HG02678 (cell line): ENCODE results near the gene DLX4.

Experiments
- ATAC-seq: cut with Tn5 transposase; IDR thresholded peaks from one replicate; pipeline ENCODE4 v1.9.1; 2021; ENCODE audit warnings: mild to moderate bottlenecking, moderate library complexity; ENCODE audit not compliant: unreplicated experiment

Gene DLX4

DNA sequence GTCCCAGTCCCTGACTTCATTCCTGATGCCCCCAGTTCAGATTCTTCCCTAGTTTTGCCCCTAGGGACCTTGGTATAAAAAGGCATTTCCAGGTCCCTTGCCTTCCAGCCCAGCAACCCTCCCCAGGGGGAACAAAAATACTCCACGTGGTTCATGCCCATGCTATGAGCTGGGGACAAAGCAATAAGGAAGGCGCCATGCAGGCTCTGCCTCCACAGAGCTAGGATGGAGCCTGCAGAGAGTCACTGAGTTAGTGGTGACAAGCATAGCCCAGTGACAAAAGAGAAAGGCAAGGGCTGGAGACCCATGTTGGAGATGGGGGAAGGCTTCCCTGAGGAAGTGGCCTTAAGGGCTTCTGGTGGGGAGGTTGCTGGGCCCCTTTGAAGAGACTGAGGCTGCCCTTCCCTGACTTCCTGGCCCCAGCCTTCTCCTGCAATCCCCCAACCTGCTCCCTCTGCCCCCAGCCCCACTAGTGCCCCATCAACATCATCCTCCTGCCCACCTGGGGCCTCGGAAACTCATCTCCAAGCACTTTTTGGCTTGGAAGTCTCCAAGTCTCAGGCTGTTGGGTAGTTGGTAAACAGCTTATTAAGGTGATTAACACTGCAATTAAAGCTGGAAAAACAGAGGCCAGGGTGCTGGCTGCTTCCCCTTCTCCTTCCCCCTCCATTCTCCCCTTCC lies 16.5 kb downstream of the DLX4 start:
- ATAC-seq, result no peak

DNA sequence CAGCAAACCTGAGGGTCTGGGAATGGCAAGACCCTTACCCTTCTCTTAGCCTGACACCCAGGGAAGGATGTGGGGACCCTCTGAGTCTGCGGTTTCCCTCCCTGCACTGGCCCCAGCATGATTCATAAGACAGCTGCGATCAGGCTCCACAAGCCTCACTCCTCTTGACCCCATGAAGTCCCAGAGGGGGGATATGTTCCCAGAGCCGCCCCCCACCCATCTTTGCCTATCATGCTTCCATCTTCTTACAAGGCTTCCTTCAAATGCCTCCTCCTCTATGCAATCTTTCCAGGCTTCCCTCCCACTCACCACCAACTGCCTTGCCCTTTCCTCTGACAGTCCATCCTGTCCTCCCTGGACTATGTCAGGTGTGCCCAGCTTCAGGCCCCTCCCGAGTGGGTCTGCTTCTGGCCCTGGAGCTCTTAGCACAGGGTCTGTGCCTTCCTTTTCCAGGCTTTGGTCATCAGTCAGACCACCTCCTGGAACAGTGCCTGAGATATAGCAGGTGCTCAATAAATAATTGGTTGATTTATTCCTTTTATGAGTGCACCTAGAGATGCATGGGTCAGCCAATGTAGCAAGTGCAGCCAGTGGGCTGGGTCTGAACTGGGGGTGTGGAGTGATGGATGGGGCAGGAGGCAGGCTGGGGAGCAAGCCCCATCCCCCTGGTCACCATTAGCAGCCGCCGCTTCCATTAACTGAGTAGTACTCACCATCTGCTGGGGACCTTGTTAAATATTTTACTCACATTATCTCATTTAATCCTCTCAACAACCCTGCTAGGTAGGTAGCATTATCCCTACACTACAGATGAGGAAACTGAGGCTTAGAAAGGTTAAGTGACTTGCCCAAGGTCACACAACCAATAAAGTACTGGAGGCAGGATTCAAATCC lies 17.7 kb downstream of the DLX4 start:
- no peak for ATAC-seq

DNA sequence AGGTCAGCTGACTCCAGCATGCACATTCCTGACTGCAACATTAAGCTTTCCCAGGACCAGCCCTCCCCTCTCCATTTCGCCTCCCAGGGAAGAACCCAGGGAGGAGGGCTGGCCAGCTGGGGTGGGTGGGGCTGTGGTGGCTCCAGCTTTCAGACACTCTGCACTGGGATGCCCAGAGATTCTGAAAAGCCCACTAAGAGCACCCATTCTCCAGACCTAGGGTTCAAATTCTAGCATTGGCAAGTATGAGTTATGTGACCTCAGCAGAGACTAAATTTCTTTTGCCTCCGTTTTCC lies 18.2 kb downstream of the DLX4 start:
- no peak for ATAC-seq

DNA sequence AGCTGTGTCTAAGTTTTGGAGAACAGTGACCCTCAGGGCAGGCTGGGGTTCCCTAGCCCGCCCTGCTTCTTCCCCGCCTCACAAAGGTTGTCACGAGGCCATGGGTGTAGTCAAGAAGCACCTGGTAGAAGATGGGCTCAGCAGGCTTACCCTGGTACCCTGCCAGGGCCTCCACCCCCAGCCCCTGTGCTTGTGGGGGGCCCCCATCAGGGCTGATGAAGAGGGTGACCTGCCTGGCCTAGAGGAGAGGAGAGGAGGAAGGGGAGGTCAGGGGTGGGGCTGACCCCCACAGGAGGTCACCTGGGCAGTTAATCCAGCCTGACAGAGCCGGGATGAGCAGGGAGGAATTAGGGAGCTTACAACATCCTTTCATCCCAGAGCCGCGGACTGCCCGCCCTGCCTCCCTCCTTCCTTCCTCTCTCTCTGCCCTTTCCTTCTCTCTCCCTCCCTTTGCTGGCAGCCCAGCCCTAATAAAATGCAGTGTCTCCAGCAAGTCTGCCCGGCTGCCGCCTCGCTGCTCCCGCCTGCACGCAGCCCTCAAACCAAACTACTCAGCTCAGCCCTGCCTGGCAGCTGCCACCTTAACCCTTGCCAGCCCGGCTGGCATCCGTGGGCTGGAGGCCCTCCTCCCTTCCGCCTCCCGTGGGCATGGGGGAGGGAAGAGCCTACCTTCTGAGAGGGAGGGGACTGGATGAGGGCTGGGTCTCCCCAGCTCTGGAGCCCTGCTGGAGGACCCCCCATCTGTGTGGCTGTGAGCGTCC lies 18.9 kb downstream of the DLX4 start:
- ATAC-seq, result no peak

DNA sequence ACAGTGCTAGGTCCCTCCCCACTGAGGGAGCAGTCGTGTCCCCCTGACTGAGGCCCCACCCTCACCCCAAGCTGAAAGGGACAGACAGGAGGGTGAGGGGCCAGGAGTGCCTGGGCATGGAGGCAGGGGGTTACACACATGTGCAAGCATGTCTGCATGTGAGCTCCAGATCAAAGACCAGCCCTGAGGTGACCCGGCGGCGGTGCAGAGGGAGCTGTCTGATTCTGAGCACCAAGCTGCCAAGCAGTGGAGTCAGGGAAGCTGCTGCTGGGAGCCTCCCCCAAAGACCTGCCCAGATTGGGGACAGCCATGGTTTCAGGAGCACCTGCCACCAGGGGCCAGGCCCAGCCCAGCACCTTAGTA lies 20.5 kb downstream of the DLX4 start:
- no peak for ATAC-seq

DNA sequence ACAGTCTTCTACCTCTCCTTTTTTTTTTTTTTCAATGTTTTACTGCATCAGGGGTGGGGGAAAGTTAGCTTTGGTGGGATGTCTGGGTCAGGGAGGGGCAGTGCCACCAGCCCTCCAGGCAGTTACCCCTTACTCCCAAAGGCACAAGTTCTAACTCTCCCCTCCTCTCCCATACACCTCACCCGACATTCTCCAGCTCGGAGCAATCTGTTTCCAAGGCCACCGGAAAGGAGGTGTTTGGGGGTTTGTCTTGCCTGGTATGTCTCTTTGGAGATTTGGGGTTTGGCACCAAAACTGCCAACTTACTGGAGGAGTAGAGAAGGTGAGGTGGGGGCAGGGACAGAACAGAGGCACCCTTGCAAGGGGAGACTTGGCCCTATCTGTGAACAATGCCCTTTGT lies 21.3 kb downstream of the DLX4 start:
- ATAC-seq, result no peak

DNA sequence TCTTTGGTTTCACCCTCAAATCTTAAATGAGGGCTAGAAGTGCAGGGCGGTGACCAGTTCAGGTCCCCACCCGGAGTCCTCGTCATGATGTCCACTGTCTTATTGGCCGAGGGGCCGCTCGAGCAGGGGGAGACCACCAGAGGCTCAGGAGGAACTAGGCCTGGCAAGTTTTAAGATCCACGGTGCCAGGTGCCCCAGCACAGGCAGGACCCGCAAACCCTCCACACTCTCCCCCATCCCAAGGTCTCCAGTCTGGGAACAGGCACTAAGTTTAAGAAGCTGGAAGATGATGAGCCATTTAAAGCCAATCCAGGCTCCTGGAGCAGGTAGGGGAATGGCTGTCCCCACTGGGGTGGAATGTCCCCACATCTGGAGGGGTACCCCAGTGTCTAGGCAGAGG lies 21.9 kb downstream of the DLX4 start:
- ATAC-seq, result no peak

DNA sequence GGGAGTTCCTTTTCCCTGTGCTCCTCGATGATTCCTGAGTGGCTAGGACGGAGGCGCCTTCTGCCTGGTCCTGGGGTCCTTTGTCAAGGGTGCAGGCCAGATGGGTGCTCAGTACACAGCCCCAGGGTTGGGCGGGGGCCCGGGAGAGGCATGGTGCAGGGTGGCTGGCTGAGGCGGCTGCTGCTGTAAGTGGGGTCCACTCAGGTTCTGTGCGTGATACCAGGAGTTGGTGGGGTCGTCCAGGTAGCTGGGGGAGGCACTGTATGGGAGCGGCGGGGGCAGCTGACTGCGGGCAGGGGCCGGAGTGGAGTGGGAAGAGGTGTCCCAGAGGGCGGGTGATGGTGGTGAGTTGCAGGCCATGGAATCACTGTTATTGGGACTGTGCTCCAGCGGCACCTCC lies 22.4 kb downstream of the DLX4 start:
- ATAC-seq, result no peak

DNA sequence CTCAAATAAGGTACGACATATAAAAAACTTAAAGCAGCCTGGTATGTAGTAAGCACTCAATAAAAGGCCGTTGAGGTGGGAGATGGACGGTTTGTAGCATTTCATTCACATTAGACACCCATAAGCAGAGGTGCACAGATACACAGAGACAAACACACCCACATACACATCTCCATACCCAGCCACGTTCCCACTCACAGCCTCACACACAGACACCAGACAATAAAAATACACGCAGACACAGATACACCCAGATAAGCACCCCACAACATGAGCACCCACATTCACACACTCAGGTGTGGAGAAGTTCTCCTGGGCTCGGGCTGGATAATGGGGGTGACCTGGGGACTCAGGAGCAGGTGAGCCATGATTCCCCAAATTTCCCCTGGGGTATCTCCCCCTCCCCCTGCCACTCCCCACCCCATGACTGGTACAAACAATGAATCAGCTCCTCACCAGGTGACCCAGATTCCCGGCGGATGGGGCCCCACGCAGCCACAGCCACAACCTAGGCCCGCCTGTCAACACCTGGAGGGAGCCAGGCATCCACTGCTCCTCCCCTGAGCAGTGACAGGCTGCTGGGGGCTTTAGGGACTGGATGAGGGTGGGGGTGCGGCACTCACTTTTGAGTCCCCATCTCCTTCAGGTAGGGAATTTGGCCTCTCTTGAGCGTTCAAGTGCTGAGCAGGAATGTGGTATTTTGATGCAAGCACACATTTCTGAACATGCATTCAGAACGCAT lies 23.4 kb downstream of the DLX4 start:
- no peak for ATAC-seq

DNA sequence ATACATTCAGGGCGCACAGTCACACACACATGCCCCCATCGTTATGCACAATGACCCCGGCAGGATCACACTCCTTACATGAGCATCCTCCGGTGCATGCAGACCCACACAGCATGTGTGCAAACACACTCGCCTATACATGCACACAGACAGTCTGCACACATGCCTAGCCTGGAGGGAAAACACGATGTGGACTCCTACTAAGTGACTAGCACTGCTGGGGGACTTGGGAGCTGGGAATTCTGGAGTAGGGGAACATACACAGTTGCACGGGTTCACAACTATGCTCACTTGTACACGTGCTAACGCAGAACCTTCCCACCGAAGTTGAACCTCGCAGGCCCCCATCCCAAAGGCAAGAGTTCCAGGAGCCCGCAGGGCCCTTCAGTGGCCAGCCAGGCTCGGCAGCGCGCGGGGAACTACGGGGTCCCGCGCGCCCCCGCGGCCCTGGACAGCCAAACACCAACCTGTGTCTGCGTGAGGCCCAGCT lies 24.0 kb downstream of the DLX4 start:
- ATAC-seq, result no peak

DNA sequence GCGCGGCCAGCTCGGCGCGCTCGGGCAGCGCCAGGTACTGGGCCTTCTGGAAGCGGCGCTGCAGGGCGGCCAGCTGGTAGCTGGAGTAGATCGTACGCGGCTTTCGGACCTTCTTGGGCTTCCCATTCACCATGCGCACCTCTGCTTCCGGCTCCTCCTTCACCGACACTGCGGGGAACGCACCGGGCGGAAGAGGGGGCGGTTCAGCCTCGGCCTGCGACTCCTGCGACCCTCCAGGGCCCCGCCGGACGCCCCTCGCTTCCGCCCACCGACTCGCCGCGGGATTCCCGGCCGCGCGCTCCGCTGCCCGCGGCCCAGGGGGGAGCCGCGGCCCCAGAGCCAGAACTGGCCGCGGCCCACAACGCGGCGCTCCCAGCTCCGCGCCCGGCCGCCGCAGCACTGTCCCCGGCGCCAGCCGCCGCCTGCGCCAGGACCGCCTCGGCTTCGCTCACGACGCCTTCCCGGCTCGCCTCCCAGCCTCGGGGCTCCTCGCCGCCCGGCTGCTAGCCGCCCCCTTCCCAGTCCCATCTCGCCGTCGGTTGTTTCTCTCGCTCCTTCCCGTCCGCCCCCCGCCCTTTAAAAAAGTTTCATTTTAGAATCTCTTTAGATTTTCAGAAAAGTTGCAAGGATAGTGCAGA lies 24.6 kb downstream of the DLX4 start:
- ATAC-seq, result no peak

DNA sequence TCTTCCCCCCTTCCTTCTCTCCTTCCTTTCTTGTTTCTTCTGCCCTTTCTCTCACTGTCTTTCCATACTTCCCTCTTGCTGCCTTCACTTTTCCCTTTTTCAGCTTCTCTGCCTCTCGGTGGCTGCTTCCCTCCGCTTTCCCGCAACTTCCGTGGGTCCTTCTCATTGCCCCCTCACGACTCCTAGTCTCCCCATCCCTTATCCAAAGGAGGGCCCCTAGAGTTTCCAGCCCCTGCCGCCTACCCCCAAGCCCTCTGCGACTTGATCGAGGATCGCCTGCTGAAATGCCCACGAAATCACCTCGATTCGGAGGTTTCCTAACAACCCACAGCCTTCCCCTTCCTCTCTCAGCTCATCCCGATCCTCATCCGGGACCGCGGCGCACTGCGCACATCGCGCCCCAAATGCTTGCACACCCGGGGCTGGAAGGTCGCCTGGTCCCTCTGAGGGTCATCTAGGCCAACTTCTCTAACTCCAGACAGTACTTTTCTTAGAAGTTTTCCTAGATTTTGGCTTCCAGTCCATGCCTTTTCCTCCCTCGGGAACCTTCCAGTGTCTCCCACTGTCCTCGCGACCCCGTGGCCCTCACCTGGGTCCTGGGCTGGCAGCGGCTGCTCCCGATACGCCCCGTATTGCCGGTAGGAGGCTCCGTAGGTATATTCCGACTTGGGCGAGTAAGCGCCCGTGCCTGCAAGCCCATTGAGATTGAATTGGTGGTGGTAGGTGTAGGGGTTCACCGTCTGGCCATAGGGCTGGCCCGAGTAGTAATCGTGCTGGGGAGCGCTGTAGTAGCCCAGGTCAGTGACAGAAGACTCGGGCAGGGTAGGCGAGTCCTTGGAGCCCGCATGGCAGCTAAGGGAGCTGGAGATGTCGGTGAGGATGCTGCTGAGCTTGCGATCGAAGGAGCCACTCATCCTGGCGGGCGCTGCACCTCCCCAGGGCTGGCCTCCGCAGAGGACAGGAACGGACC lies 25.4 kb downstream of the DLX4 start:
- ATAC-seq, result no peak

DNA sequence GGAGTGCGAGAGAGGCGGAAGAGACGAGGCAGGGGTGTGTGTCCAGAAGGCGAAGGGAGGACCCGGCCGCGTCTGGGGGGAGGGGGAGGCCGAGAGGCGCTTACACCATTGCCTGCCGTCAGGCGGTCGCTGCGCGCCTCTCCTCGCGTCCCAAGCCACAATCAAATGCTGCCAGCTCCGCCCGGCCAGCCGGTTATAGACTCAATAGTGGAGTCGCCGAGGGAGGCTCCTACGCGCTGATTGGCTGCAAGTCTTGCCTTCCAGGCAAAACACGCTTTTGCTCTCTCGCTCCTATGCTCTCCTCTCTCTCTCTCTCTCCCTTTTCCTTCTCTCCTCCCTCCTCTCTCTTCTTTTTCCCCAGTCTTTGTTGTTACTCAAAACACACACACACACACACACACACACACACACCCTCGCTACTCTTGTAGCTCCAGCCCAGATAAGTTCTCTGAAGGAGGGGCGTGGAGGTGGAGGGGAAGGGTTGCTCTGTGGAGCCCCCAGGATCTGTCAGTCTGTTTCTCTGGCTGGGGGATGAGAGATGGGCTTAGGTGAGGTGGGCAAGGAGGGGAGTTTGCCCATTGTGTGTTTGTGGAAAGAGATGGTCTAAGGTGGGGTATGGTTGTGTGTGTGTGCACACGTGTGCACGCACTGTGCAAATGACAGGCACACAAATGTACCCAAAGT lies 26.2 kb downstream of the DLX4 start, which contains the start of gene DLX3:
Gene DLX3 (minus strand): TSS at position 170 of the 684 bp plus-strand sequence. CDS start 226 bp downstream, outside the sequence.
- ATAC-seq, result no peak

DNA sequence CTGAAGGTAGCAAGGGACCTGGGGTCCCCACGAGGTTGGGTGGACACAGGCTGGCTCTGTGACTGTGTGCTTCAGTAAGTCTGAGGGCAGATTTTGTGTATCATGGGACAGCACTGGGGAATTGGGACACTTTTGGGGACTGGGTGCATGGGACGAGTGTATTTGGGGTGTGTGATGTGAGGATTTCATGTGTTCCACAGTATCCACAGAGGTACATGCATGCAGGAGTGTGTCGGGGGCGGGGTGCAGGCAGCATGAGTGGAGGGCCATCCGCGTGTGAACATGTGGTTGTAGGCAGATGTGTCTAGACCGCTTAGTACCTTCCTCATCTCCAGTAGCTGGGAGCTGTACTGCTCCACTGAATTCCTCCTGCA lies 27.1 kb downstream of the DLX4 start:
- no peak for ATAC-seq

DNA sequence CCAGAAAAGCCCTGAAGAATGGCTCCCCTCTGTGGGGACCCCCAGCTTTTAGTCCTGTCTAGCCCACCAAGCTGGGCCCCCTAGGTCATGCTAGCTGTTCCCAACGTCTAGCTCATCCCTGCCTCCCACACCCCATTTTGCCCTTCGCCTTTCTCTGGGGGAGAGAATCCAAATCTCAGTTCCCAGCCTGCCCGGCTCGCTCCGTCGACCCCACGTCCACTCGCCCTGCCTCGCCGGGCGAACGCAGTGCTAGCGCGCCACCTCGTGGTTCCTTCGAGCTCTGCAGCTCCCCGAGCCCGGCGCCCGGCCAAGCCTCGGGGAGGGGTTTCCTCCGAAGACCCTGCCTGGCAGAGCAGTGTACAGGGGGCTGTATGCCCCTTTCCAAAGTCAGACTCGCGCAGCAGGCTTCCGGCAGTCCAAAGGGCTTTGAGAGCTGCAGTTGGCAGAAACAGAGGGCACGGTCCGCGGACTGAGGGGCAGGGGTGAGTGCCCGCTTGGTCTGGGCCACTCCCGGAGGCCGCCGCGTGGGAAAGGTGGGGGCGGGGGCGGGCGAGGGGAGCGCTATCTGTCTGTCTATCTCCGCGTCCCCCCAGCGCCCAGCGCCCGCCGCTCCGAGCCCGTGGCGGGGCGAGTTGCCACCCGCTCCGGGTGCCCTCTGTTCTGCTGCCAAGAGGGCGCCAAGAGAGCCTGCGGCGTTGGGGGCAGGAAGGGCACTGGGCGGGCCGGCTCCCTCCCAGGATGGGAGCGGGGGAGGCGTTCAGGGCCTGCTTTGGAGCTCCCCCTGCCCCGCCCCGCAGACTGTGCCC lies 27.7 kb downstream of the DLX4 start:
- no peak for ATAC-seq

DNA sequence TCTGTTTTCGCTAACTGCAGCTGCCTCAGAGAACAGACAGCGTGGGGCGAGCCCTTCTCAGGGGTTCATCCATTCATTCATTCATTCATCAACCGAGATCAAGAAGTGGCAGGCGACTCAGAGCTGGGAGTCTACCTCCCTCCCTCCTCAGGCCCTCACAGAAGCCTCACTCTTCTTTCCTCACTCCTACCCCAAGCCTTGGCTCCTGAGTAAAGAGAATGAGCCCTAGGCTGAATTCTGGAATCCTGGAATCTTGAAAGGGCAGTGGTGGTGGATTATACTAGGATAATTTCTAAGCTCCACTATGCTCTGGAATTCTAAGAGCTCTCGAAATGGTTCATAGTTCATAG lies 28.3 kb downstream of the DLX4 start:
- ATAC-seq, result no peak

DNA sequence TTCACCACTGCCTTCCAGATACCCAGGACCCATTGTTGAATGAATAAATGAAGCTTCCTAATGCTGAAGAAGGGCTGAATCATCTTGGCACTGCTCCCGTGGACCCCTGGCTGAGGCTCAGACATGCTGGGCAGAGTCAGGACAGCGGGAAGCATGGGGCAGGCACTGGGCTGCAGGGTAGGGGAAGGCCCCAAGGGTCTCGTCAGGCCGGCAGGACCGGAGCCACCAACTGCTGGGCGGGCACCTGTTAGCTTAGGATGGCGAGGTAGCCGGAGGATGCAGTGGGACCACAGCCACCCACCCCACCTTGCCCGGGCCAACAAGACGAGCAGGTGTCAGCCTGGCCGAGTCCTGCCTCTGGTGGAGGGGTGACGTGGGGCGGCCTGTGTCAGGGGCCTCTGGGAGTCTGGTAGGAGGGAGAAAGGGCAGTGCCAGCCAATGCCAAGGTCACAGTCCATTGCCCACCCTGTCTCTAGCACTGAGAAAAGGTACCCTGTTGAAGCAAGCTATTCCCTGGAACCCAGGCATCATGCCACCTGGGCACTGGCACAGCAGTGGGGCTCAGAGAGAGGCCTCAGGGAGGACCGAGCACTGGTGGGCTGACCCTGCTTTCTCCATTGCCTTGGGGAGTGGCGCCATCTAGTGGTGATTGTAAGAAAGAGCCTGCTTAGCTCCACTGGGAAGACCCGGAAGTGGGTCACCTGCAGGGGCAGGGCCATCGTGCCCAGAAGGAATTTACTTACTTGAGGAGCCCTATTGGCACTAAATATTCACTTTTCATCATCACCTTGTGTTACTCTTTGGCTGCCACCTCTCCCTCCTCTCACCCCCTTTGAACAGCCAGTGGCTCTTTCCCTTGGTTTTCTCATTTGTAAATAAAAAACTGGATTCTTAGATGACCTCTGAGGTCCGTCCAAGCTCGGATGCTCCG lies 29.0 kb downstream of the DLX4 start:
- peak; percentile 68 for ATAC-seq
